Breast epithelium (tissue), 4 donors: ENCODE results near the gene CCDC85C. TPM values are rescaled to one million over a fixed set of nuclear protein-coding genes. Genes with fewer than 3 reads are reported as not detected.

Experiments
- DNase-seq, 2 donors: peaks; one replicate each; pipeline ENCODE4 v3.0.0-alpha.2; 2019; ENCODE audit warnings: low spot score in 2 of 2
- H3K27ac ChIP-seq, 2 donors: fragments of 200-600 bp; sonication (generic) in 1 of 2; one replicate each; pipeline ENCODE4 v1.5.1; 2016 to 2019; ENCODE audit warnings: mild to moderate bottlenecking in 1 of 2
- H3K27me3 ChIP-seq, 2 donors: fragments of 200-600 bp; sonication (generic) in 1 of 2; one replicate each; pipeline versions ENCODE4 v1.5.1 to v1.6.0; 2017 to 2019; ENCODE audit warnings: control low read depth in 1 of 2, mild to moderate bottlenecking in 1 of 2
- H3K36me3 ChIP-seq: fragments of 200-600 bp; one replicate; pipeline ENCODE4 v1.5.1; 2019
- H3K4me1 ChIP-seq, 2 donors: fragments of 200-600 bp; sonication (generic); one replicate each; pipeline ENCODE4 v1.5.1; 2016 to 2019; ENCODE audit warnings: control low read depth in 1 of 2
- H3K4me3 ChIP-seq, 3 donors: fragments of 200-600 bp; sonication (generic); 1 replicate in 2 of 3; 2 replicates in 1 of 3; pipeline ENCODE4 v1.5.1; 2016 to 2019; ENCODE audit warnings: mild to moderate bottlenecking in 3 of 3, moderate library complexity in 2 of 3
- H3K9me3 ChIP-seq, 2 donors: fragments of 200-600 bp; sonication (generic) in 1 of 2; one replicate each; pipeline ENCODE4 v1.5.1; 2016 to 2019; ENCODE audit warnings: control low read depth in 1 of 2
- CTCF ChIP-seq, 3 donors: fragments of 450-650 bp; IDR thresholded peaks; one replicate each; pipeline ENCODE4 v1.5.1; 2016 to 2017; ENCODE audit warnings: antibody characterized with exemption in 3 of 3, mild to moderate bottlenecking in 3 of 3, moderate library complexity in 3 of 3
- POLR2A ChIP-seq: fragments of 450-650 bp; IDR thresholded peaks from one replicate; pipeline ENCODE4 v1.6.1; 2016; ENCODE audit warnings: antibody characterized with exemption, mild to moderate bottlenecking, moderate library complexity
- POLR2AphosphoS5 ChIP-seq, 3 donors: sonication (generic); formaldehyde crosslinking; IDR thresholded peaks; one replicate each; pipeline ENCODE4 v1.6.1; 2017; ENCODE audit warnings: antibody characterized with exemption in 3 of 3
- intact Hi-C: fragments of 100-400 bp; cut with DNase I; formaldehyde crosslinking; loops from one replicate; pipeline ENCODE4 v1.15.1; 2023; ENCODE audit warnings: low total_unique reads
- total RNA-seq, 3 donors: library from RNA; depleted of rRNA; stranded (reverse); fragments of >200 nt; gene quantifications; one replicate each; pipeline ENCODE4 v1.1.0, GENCODE V29; 2016

The CCDC85C gene
- total RNA-seq, 3 donors from 2014 or later, result 1.3 to 8.3 (median 4.3) TPM

- H3K27me3 ChIP-seq, result no peaks in the 10 kb centered on the region
- TF ChIP-seq CTCF (IDR thresholded peaks at IDR 0.05) (no peak), POLR2AphosphoS5 (IDR thresholded peaks at IDR 0.05) (no peak), POLR2A (no peak)
- no peak overlapping the region for H3K27ac ChIP-seq
- H3K36me3 ChIP-seq, result peaks cover 11% of the 10 kb centered on the region
- DNase-seq, result no peak
- H3K9me3 ChIP-seq, result no peaks in the 10 kb centered on the region
- intact Hi-C loops, result no loop called here
- no peaks in the 10 kb centered on the region for H3K4me1 ChIP-seq
- H3K4me3 ChIP-seq, result no peak overlapping the region
These were observed 98.9 kb downstream of the CCDC85C start for GRCh38 chr14:99505089-99505488.

- H3K36me3 ChIP-seq, result peaks cover 11% of the 10 kb centered on the region
- TF ChIP-seq POLR2A (no peak), CTCF (IDR thresholded peaks at IDR 0.05) (no peak), POLR2AphosphoS5 (IDR thresholded peaks at IDR 0.05) (no peak)
- no peaks in the 10 kb centered on the region for H3K9me3 ChIP-seq
- intact Hi-C loops, result no loop called here
- DNase-seq, result no peak
- no peaks in the 10 kb centered on the region for H3K4me1 ChIP-seq
- no peaks in the 10 kb centered on the region for H3K27me3 ChIP-seq
- H3K4me3 ChIP-seq, result no peak overlapping the region
- no peak overlapping the region for H3K27ac ChIP-seq
These were observed 100.1 kb downstream of the CCDC85C start for GRCh38 chr14:99503848-99504453.

DNA sequence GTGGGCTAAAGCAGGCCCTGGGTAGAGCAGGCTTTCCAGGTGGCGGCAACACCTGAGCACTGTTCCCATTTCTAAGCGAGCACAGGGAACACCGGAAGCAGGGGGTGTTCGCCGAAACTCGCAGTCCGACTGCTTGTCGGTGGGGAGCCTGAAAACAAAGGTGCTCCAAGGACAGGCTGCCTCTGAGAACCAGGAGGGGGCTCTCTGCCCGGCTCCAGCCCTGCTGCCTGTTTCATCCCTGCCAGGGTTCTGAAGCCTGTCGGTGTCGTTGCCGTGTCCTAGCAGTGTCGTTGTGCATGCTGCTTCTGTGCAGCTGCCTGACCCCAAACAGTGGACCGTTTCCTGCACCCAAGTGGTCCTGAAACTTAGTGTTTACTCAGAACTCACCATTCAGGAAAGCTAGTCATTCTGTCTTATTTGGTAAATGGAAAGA is 101.0 kb downstream of the CCDC85C start:
- Histone ChIP-seq H3K27me3 (no peaks in the 10 kb centered on the region), H3K36me3 (peaks cover 11% of the 10 kb centered on the region), H3K4me1 (no peaks in the 10 kb centered on the region), H3K9me3 (no peaks in the 10 kb centered on the region), H3K4me3 (no peak overlapping the region), H3K27ac (no peak overlapping the region)
- intact Hi-C loops, result no loop called here
- no peak for DNase-seq
- TF ChIP-seq POLR2A (no peak), CTCF (IDR thresholded peaks at IDR 0.05) (no peak), POLR2AphosphoS5 (IDR thresholded peaks at IDR 0.05) (no peak)

DNA sequence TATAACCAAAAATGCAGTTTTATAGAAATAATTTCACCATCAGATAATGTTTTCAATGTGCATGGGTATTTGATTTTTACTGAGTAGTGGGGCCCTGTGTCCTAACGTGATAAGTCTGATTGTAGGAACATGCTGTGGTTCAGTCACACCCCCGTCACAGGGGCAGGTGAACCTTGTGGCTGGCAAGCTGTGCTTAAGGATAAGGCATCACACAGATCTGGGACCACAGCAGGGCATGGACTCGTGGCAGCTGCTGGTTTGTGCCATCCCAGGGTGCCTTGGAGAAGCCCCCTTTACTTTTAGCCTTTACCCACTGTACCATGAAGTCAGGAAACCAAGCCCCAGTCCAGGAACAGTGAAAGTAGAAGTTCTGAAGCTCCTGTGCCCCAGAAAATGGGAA is 106.1 kb downstream of the CCDC85C start:
- intact Hi-C loops, result no loop called here
- TF ChIP-seq POLR2A (no peak), CTCF (IDR thresholded peaks at IDR 0.05) (no peak), POLR2AphosphoS5 (IDR thresholded peaks at IDR 0.05) (no peak)
- H3K36me3 ChIP-seq, result peaks cover 18% of the 10 kb centered on the region

DNA sequence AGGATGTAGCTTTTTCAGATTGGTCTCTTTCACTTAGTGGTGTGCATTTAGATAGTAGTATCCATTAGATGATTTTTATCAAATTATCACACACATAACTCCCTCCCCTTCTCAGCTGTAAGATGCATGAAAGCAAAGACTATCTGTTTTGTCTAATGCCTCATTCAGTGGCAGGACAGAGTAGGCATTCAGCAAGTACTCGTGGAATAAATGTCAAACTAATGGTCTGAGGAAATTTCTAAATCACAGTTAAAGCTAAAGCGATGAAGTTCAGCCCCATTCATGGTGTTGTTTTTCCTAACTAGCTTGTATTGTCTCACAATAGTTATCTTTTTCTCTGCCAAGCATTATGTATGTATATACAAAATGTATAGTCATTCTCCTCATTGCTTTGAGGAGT is 106.7 kb downstream of the CCDC85C start:
- intact Hi-C loops, result no loop called here
- no peaks in the 10 kb centered on the region for H3K4me1 ChIP-seq
- H3K27me3 ChIP-seq, result no peaks in the 10 kb centered on the region
- H3K4me3 ChIP-seq, result no peak overlapping the region
- peaks cover 17% of the 10 kb centered on the region for H3K36me3 ChIP-seq
- no peak overlapping the region for H3K27ac ChIP-seq
- TF ChIP-seq POLR2A (no peak), CTCF (IDR thresholded peaks at IDR 0.05) (no peak), POLR2AphosphoS5 (IDR thresholded peaks at IDR 0.05) (no peak)
- H3K9me3 ChIP-seq, result no peaks in the 10 kb centered on the region
- DNase-seq, result no peak

More for the DNA sequence above, 106.1 kb downstream of the CCDC85C start:
- H3K27ac ChIP-seq, result no peak overlapping the region
- DNase-seq, result no peak
- no peaks in the 10 kb centered on the region for H3K27me3 ChIP-seq
- H3K9me3 ChIP-seq, result no peaks in the 10 kb centered on the region
- H3K4me1 ChIP-seq, result no peaks in the 10 kb centered on the region
- no peak overlapping the region for H3K4me3 ChIP-seq
